Epithelial cell of prostate (primary cell): ENCODE data around the gene KCNMA1.

Experiments
- DNase-seq: peaks from one replicate; pipeline ENCODE4 v3.0.0-alpha.2; 2011; ENCODE audit warnings: low read depth, low spot score
- H3K27ac ChIP-seq: fragments of 450-650 bp; 2 replicates; pipeline ENCODE4 v1.5.1; 2017; ENCODE audit warnings: mild to moderate bottlenecking

The KCNMA1 gene

DNA sequence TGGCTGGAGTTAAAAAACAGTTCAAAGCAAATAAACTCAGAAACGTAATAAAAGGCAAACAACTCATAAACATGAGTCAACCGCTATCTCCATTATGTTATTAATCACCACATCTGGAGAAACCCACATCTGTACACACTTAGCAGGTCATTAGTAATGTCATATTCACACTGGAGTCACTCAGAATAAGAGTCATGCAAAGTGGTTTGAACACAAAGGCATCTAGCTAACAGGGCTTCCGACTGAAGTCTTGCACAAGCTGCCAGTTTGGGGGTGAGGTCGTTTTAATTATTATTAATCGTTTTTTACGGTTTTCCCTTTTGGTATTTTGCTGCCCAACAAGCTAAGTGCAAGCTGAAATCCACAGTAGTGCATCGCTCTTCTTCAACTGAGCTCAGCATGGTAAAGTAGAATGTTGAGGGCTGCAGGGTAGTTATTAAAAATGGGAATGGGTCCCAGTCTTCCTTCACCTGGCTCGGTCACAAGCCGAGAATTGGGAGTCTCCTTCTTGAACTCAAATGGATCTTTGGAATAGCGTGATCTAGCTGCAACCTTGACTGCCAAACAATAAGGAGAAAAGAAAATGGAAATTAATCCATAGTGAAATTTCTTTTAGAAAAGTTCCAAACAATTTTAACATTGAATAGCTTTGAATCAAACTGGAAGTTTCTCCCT lies 663.5 kb downstream of the KCNMA1 start:
- H3K27ac ChIP-seq: no peak overlapping the region
- DNase-seq: peak; percentile 72

DNA sequence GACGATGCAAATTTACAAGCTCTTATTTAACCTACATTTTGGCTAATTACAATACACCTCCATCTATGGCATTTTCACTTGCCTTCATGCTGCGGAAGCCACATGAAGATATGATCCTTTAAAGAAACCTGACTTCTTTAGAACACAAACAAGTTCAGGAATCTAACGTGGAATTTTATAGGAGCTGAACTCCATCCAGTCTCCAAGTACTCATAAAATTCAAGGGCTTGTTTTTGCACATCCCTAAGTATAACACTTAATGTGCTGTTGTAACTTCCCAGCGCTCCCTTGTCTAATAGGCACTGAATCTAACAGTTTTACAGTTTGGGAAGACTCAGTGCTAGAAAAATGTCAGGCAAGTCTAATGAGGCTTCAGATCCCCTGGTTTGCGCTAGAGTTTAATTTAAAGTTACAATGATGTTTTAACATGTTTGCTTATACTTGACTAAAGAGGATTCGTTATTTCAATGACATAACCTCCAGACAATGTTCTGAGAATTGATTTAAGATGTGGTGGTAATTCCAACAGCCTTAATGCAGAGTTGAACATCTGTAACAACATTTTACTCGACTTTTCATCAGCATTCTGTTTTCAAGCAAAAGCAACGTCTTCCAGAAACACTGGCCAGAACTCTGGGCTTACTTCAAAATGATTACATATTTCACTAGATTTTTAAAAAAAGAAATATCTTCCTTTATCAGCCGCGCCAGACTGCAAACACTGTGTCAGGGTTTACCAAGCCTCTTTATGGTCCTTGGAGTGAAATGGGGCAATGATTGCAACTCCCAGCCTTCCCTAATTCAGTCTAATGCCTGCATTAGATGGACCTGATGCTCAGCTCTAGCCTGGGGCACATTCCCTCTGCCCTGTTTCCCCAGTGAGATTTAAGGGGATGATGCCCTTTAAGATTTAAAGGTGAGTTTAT lies 664.3 kb downstream of the KCNMA1 start:
- H3K27ac ChIP-seq: no peak overlapping the region
- no peak for DNase-seq

DNA sequence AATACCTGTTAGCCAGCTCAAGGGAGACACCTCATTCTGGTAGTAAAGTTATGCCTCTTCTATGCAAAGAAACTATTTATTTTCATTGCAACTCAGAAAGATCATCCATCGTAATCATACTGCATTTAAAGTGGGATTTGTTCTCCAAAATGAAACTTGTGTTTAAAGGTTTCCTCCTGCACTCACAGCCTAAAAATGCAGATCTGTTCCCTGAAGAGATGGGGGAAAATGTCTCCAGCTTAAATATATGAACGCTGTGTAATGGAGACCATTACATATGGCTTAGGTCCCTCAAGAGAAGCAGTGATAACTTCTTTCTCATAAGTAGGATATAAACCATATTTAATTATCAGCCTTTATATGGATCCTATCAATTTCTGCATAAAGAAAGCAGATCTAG lies 665.1 kb downstream of the KCNMA1 start:
- DNase-seq: no peak
- H3K27ac ChIP-seq: no peak overlapping the region

DNA sequence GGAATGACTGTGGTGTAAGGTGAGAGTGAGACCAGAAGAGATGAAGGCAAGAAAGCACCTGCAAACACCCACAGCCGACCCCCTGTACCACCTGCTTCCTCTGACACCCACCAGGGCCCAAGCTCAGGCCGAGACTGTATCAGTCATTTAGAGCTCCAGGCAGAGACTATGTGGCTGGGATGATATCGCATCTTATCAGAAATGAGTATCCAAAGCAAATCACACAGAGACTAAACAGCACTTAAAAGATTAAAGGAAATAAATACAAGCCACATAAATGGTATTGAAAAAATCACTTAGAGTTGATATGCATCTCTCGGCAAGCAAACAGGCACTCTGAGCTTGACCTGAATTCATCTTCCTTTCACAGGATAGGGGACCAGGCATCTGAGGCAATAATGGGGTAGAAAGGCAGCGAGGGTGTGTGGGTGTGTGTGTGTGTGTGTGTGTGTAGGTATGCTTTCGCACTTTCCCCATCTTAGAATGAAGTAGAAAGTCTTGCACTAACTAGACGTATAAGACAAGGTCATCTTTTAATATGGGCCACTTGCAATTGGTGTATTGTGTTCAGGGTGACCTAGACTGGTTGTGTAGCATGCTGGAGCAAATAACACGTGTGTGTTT lies 665.9 kb downstream of the KCNMA1 start:
- no peak for DNase-seq
- H3K27ac ChIP-seq: no peak overlapping the region

DNA sequence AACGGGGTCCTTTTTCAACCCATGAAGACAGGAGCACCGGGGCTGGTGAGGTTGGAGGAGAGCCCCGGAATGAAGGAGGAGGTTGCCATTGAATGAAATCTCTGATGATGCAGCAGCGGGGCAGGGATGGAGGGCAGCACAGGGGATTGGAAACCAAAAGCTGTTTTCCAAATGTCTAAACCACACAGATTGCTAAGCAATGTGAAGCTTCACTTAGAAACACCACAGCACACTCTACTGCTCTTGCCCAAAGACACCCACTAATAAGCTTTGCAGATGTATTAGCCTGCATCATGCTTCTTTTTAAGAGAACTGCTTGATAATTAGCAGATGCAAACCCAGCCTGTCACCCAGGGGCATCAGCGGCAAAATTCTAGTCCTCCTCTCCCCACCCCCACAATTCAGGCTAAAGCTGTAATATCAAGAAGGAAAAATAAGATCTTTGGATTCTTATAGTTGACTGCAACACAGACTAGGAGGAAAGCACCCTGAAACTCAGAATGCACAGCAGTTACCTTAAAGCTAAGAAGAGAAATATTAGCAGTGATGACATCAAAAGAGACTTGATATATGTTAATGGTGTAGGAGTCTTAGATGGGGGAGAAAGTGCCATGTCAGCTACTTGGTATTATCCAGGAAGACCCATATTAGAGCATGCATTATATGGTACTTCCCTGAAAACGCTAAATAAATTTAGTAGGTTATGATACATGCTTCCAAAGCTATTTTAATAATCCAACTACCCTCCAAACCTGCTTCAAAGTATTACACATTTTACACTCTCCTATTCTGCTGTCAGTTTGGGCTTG lies 666.7 kb downstream of the KCNMA1 start:
- no peak overlapping the region for H3K27ac ChIP-seq
- DNase-seq: no peak

DNA sequence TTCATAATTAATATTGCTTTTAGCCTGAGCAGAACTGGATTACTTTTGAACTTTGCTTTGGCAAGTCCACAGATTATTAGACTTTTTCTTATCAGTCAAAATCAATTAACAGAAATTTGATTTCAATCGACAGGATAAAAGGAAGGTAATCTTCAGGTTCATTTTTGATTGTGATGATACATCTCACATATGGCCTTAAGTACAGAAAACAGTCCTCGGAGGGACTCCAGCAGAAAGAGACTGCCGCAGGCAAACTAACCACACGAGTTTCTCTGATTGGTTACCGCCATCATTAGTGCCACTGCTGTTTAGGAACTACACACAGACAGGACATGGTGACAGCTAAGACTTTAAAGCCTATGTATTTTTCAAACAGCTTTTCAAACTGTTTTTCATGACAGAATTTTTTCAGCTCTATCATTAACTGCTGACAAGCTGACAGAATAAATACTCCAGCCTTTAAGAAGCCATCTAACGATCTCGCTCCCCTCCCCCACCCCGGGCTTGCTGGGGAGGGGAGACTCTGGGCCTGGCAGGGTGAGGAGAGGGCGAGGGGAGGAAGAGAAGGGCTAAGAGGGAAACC lies 668.2 kb downstream of the KCNMA1 start:
- DNase-seq: no peak
- H3K27ac ChIP-seq: no peak overlapping the region

DNA sequence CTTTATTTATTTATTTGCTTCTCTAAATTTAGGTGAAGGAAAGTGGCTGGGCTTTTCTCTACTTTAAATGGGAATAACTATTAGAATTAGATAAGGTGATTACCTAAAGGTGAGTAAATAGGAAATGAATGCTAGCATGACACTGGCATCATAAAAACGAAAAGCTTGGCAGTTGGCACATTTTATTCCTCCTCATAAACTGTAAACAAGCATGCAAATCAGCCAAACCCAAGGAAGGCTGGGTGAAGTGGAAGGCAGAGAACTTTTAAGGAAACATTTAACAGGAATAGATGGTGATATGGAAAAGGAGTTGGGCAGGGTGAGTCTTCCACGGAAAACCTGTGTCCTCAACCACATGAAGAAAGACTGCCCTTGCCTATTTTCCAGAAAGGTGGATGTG lies 669.1 kb downstream of the KCNMA1 start:
- no peak overlapping the region for H3K27ac ChIP-seq
- DNase-seq: no peak

DNA sequence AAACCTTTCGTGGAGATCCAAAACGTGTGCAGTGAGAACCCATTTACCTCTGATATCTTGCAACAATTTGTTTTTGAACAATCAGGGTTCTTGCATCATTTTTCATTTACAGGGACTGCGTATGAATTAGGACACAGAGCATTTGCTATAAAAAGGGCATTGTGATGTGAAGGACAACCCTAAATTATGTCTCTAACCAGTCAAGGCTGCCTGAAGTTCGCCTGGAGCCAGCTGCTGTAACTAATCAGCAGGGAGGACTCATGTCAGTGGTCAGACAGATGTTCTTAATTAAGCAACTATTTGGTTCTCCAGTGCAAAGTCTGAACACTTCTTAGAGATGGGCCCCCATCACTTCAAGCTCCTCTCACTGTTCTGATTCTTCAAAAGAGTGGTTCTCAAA lies 674.8 kb downstream of the KCNMA1 start:
- no peak for DNase-seq
- H3K27ac ChIP-seq: no peak overlapping the region

DNA sequence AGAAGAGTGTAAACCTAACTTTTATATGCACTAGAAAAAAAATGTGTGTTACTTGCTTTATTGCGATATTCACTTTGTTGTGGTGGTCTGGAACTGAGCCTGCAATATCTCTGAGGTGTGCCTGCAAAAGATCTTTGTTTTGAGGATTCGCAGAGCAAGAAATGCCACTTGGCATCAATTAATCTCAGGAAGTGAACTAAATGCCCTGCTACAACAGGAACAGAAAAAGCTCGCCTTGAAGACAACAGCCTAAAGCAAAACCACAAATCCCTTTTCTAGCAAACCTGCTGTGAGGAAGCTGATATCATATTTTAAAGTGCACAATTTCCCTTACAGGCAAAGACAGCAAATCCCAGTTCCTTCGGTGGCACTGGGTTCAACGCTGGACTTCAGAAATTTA lies 675.8 kb downstream of the KCNMA1 start:
- H3K27ac ChIP-seq: no peak overlapping the region

DNA sequence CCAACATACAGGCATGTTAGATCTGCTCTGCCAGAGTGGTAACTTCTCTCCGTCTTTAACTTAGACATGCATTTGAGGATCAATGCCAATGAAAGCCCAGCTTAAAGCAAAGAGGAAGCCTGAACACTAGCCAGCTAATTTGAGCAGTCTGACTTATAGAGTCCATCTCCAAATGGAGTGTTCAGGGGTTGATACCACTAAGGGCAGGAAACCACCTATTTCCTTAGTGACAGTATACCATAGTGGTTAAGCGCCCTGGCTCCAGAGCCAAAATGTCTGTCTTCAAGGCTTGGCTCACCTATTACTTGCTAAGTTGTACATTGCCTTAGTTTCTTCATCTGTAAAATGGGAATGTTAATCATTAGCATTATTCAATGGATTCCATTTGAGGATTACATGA lies 678.5 kb downstream of the KCNMA1 start:
- DNase-seq: no peak
- H3K27ac ChIP-seq: no peak overlapping the region

More for the DNA sequence above, 675.8 kb downstream of the KCNMA1 start:
- DNase-seq: no peak

DNA sequence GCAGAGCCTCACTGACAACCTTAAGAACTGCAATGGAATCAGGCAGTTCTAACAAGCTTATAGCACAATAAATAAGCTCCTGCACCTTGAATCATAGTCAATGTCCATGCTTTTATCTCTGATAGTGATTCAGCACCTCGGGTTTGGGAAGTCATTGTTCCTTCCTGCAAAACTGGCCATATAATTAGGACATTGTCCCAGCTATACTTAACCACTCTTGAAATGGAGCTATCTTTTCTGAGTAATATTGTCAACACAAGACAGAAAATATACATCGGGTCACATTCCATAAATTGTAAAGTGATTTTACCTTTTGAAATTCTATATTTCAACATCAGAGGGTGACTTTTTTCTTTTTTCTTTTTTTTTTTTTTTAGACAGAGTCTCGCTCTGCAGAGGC lies 682.8 kb downstream of the KCNMA1 start:
- H3K27ac ChIP-seq: no peak overlapping the region
- no peak for DNase-seq

DNA sequence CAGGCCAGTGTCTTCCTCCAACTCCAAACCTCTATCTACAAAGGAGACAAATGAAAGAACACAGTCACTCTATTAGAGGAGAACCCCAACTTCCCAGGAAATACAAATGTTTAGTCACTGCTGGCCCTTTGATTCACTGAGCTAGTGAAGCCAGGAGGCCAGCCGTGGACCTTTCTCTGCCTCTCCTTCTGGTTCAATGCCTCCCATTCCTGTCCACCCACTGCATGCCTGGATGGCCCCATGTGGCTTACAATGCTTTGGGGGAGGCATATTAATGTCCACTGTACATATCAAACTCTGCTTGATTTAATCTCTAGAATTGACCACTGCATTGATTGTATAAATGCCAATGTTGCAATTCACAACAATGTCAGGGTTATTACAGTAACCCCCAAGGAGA lies 687.3 kb downstream of the KCNMA1 start:
- no peak for DNase-seq
- no peak overlapping the region for H3K27ac ChIP-seq

DNA sequence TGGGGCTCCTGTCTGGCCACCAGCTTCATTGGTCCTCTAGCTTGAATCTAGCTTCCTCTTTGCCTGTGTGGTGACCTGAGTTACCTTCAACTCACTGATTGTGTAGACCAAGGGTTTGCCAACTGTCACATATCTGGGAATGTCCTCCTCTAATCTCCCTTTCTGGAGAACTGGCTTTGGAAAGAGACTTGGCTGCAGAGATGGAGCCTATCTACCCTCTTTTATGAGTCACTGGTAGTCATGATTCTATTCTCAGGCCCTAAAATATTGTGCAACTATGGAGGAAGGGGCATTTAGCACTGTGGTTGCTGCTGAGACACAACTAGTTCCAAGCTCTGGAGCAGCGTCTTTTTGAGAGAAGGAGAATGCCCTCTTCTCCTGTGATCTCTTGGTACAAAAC lies 691.3 kb downstream of the KCNMA1 start:
- no peak for DNase-seq
- no peak overlapping the region for H3K27ac ChIP-seq

DNA sequence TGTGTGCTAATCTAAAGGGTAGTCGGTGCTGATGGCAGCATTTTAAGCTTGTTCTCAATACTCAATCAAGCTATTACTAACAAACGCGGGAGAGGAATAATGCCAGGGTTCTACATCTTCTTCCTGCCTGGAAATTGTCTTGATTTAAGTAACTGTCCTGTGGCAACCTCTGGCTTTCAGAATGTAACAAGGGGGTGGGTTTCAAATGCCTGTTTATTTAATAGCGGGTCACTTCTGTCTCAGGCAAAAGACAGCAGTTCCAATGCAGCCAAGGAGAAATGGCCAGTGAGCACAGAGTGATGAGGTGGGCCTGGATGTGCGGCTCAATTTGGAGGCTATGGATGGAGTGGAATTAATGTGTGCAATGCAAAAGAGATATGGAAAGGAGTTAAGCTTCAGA lies 692.4 kb downstream of the KCNMA1 start:
- no peak overlapping the region for H3K27ac ChIP-seq
- no peak for DNase-seq

DNA sequence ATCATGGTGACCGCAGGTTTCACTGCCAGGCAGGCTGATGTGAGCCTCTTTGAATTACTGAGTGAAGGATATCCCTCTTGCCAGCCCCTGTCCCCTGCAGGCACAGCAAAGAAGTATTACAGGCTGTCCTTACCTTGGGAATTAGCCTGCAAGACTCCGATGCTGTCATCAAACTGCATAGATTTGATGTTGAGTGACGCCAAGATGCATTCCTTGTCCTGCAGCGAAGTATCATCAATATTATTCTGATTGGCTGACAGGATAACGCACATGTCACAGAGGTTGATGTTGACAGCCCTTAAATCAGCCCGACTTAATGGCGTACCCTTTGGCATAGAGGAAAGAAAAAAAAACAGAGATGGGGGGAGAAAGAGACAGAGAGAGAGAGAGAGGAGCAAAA lies 693.0 kb downstream of the KCNMA1 start:
- DNase-seq: no peak
- no peak overlapping the region for H3K27ac ChIP-seq

DNA sequence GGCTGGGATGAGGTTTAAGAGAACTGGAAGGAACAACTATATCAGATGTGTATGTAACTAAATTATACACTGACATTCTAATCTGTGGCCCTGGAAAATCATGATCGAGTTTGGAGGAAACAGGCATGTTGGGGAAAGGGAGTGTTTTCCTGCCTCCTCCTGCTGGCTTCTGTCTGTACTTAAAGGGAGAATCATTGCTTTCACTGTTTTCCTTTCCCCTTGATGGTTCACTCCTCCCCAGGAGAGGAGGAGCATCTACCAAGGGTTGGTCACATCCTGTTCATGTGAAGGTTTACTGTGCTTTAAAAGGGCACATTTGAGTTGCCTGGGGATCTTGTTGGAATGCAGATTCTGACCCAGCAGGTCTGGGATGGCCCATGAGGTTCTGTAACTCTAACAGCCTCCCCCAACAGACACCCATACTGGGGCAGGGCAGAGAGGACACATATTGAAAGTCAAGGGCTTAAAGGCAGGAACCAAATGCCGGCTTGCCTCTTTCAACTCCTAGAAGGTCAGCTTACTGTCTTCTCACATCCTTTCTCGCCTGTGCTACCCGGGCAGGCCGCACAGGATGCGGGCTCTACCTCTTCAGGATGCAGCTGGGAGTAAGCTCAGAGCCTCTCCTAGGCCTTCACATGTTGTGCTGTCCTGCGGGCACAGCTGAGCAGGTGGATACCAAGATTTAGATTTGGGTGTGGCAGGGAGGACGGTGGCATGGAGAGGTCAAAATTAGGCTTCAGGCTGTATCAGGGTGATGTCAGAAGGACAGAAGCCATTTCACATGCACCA lies 694.8 kb downstream of the KCNMA1 start:
- H3K27ac ChIP-seq: no peak overlapping the region
- no peak for DNase-seq

DNA sequence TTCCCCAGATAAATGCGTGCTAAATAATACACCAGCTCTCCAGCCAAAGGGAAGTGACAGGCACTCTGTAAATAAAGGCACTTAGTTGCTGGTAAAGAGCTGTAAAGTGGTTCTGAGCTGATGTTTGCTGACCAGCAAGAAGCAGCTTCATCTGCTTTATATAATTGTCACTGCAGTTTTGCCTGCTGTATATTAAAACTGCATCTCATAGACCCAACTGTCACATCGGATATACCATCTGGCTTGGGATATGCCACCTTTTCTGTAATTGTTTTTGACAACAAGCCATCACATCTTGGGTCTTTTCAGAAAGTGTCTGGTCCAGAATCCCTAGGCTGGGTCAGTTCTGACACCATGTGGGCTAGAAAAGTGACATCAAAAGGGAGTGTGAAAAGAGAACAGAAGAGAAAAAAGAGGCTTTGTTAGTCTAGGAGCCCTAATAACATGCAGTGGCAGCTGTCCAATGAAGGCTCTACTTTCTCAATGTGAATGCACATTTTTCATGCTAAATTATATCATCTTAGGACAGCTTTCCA lies 697.6 kb downstream of the KCNMA1 start:
- H3K27ac ChIP-seq: no peak overlapping the region
- DNase-seq: no peak

DNA sequence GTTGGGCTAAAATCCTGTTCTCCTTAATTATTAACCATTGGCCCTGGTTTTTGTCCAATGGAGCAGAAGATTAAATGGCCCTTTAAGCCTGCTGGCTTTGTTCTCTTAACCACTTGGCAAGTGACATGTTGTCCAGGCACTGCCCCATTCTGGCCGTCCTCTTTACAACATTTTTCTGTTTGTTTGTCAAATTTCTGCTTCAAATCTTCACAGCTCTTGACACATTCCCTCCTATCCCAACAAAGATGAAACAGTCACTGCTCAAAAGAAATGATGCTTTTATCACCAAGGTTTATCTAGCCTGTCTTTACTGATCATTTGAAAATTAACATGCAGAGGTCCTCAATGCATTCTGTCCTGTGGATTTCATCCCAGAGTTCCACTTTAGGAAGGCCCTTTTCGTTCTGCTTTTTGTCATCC lies 700.4 kb downstream of the KCNMA1 start:
- no peak for DNase-seq
- no peak overlapping the region for H3K27ac ChIP-seq
